Measurements from ENCODE around the gene TDO2. TPM values are rescaled to one million over a fixed set of nuclear protein-coding genes. Genes with fewer than 3 reads are reported as not detected.
"Not testable (repeated sequence)": the region's sequence is repeated elsewhere in the genome, so short reads cannot be mapped to it uniquely, and the experiment has no call there.

The TDO2 gene
- total RNA-seq, 1 experiment from 2014 or later, result not detected

GRCh38 chr4:155889031-155889793 is 14.3 kb upstream of the TDO2 start:
- Mint-ChIP-seq H3K27ac (ENCODE audit: unreplicated experiment) (peak overlapping the region; percentile 74), H3K27me3 (ENCODE audit: unreplicated experiment) (no peaks in the 10 kb centered on the region)
- BruUV-seq (replicated peaks), result no TSS peak

GRCh38 chr4:155889946-155890345 is 13.6 kb upstream of the TDO2 start:
- Mint-ChIP-seq H3K9me3 (ENCODE audit: low read depth, unreplicated experiment) (no peaks in the 10 kb centered on the region), H3K27me3 (ENCODE audit: unreplicated experiment) (no peaks in the 10 kb centered on the region), H3K27ac (ENCODE audit: unreplicated experiment) (peak overlapping the region; percentile 74), H3K4me1 (ENCODE audit: low read depth, unreplicated experiment) (peaks cover 21% of the 10 kb centered on the region), H3K36me3 (ENCODE audit: insufficient read depth, unreplicated experiment) (no peaks in the 10 kb centered on the region), H3K4me3 (ENCODE audit: low read depth, unreplicated experiment) (no peak overlapping the region)
- CTCF ChIA-PET, result interaction anchor here (1.3 kb wide), 1 partner anchor 63 kb away, joined by 4 read pairs; the partner anchor contains the start of gene CTSO
- intact Hi-C loops (cut with micrococcal nuclease; ENCODE audit: unreplicated experiment), result no loop called here
- no peak for TF ChIP-seq CTCF (IDR thresholded peaks at IDR 0.05; ENCODE audit: unreplicated experiment)
- BruUV-seq (replicated peaks), result no TSS peak
- no peak for DNase-seq

More at GRCh38 chr4:155889031-155889793, 14.3 kb upstream of the TDO2 start:
- TF ChIP-seq CTCF (IDR thresholded peaks at IDR 0.05; ENCODE audit: unreplicated experiment), result no peak
- H3K9me3 Mint-ChIP-seq (ENCODE audit: low read depth, unreplicated experiment), result no peaks in the 10 kb centered on the region
- H3K36me3 Mint-ChIP-seq (ENCODE audit: insufficient read depth, unreplicated experiment), result no peaks in the 10 kb centered on the region
- peak; percentile 9 for DNase-seq
- CTCF ChIA-PET, result interaction anchor here (0.7 to 1.3 kb wide), 2 partner anchors 34 to 64 kb away, joined by 3 to 4 read pairs; partner anchors contain the start of gene CTSO
- intact Hi-C loops (cut with micrococcal nuclease; ENCODE audit: unreplicated experiment), result no loop called here
- peaks cover 21% of the 10 kb centered on the region for H3K4me1 Mint-ChIP-seq (ENCODE audit: low read depth, unreplicated experiment)
- no peak overlapping the region for H3K4me3 Mint-ChIP-seq (ENCODE audit: low read depth, unreplicated experiment)

- no peak overlapping the region for H3K4me3 Mint-ChIP-seq (ENCODE audit: low read depth, unreplicated experiment)
- H3K36me3 Mint-ChIP-seq (ENCODE audit: insufficient read depth, unreplicated experiment), result no peaks in the 10 kb centered on the region
- intact Hi-C loops (cut with micrococcal nuclease; ENCODE audit: unreplicated experiment), result no loop called here
- H3K27me3 Mint-ChIP-seq (ENCODE audit: unreplicated experiment), result no peaks in the 10 kb centered on the region
- H3K27ac Mint-ChIP-seq (ENCODE audit: unreplicated experiment), result no peak overlapping the region
- TF ChIP-seq CTCF (IDR thresholded peaks at IDR 0.05; ENCODE audit: unreplicated experiment), result no peak
- CTCF ChIA-PET, result no interaction called here
- H3K4me1 Mint-ChIP-seq (ENCODE audit: low read depth, unreplicated experiment), result peaks cover 21% of the 10 kb centered on the region
- no peaks in the 10 kb centered on the region for H3K9me3 Mint-ChIP-seq (ENCODE audit: low read depth, unreplicated experiment)
- DNase-seq, result peak; percentile 13
- BruUV-seq (replicated peaks), result no TSS peak
Observed at GRCh38 chr4:155891058-155891457, 12.4 kb upstream of the TDO2 start.

GRCh38 chr4:155898371-155898770 is 5.1 kb upstream of the TDO2 start:
- DNase-seq; H3K9me3 Mint-ChIP-seq (ENCODE audit: low read depth, unreplicated experiment); intact Hi-C loops (cut with micrococcal nuclease; ENCODE audit: unreplicated experiment); H3K4me1 Mint-ChIP-seq (ENCODE audit: low read depth, unreplicated experiment); H3K36me3 Mint-ChIP-seq (ENCODE audit: insufficient read depth, unreplicated experiment); H3K27me3 Mint-ChIP-seq (ENCODE audit: unreplicated experiment); H3K27ac Mint-ChIP-seq (ENCODE audit: unreplicated experiment); BruUV-seq (replicated peaks); CTCF ChIA-PET; H3K4me3 Mint-ChIP-seq (ENCODE audit: low read depth, unreplicated experiment): not testable (repeated sequence)

GRCh38 chr4:155899891-155900290 is 3.6 kb upstream of the TDO2 start:
- no peak for DNase-seq
- Mint-ChIP-seq H3K4me1 (ENCODE audit: low read depth, unreplicated experiment) (peaks cover 9% of the 10 kb centered on the region), H3K9me3 (ENCODE audit: low read depth, unreplicated experiment) (no peaks in the 10 kb centered on the region), H3K27me3 (ENCODE audit: unreplicated experiment) (no peaks in the 10 kb centered on the region), H3K36me3 (ENCODE audit: insufficient read depth, unreplicated experiment) (no peaks in the 10 kb centered on the region), H3K27ac (ENCODE audit: unreplicated experiment) (no peak overlapping the region), H3K4me3 (ENCODE audit: low read depth, unreplicated experiment) (no peak overlapping the region)
- no TSS peak for BruUV-seq (replicated peaks)
- no peak for TF ChIP-seq CTCF (IDR thresholded peaks at IDR 0.05; ENCODE audit: unreplicated experiment)
- CTCF ChIA-PET, result no interaction called here
- intact Hi-C loops (cut with micrococcal nuclease; ENCODE audit: unreplicated experiment), result no loop called here
